ENCODE measurements around the gene INPP1. TPM values are rescaled to one million over a fixed set of nuclear protein-coding genes. Genes with fewer than 3 reads are reported as not detected.

Gene INPP1
- total RNA-seq, 1 experiment from 2014 or later = 4.3 TPM

GRCh38 chr2:190343089-190343535 lies 277 bp upstream of the INPP1 start:
- Mint-ChIP-seq H3K27ac (no peak overlapping the region), H3K36me3 (ENCODE audit: insufficient read depth in 1 of 3, low read depth in 3 of 3) (peaks cover 0 to 1% (median 0%) of the 10 kb centered on the region in 3 experiments; a peak in 1 of 7 replicates), H3K4me1 (peaks cover 15 to 18% of the 10 kb centered on the region in 2 experiments), H3K4me3 (peak overlapping the region; percentile 72 to 84), H3K27me3 (ENCODE audit: low read depth) (peaks cover 20% of the 10 kb centered on the region), H3K9me3 (no peaks in the 10 kb centered on the region; a peak in 1 of 5 replicates)
- H2AK5ac ChIP-seq (ENCODE audit: insufficient read length, low read length) = no peak overlapping the region
- WGBS (ENCODE audit: extremely low coverage, insufficient read length, low lambda C conversion rate) = no CpG with 5 or more reads among the region's 10 CpGs
- H3K27me3 ChIP-seq (ENCODE audit: insufficient read depth, low read length) = no peaks in the 10 kb centered on the region
- H2BK120ac ChIP-seq (ENCODE audit: low read depth, low read length, poor library complexity, severe bottlenecking) = no peak overlapping the region
- no peak overlapping the region for H4K8ac ChIP-seq (replicated peaks; ENCODE audit: insufficient read length, low read depth, low read length)
- no peaks in the 10 kb centered on the region for H4K20me1 ChIP-seq (ENCODE audit: control insufficient read depth, insufficient read depth, insufficient read length)
- no peak overlapping the region for H3K18ac ChIP-seq (ENCODE audit: insufficient read length, low read depth, low read length)
- H2BK15ac ChIP-seq (ENCODE audit: low read depth, low read length) = no peak overlapping the region
- H3T11ph ChIP-seq (ENCODE audit: low read length) = no peak overlapping the region
- H3K79me2 ChIP-seq (ENCODE audit: insufficient read depth, low read length) = no peaks in the 10 kb centered on the region
- no peak overlapping the region for H3K14ac ChIP-seq (ENCODE audit: insufficient read depth, low read length)
- no peak overlapping the region for H3K27ac ChIP-seq (ENCODE audit: insufficient read length, low read depth, low read length)
- no peaks in the 10 kb centered on the region for H3K9me3 ChIP-seq (ENCODE audit: control insufficient read depth, low read depth, low read length)
- peaks cover 2% of the 10 kb centered on the region; the same call in 1 of the 2 replicates for H3K4me1 ChIP-seq (ENCODE audit: insufficient read depth, low read length)
- H3K9ac ChIP-seq (ENCODE audit: extremely low read depth, insufficient read length, low read length) = no peak overlapping the region
- H3K23ac ChIP-seq (ENCODE audit: insufficient read length, low read depth, low read length) = no peak overlapping the region
- H4K5ac ChIP-seq (ENCODE audit: insufficient read length, low read depth, low read length) = no peak overlapping the region
- peak overlapping the region; percentile 38 for H3K4me2 ChIP-seq (ENCODE audit: insufficient read depth, insufficient read length, low read length)
- peak; percentile 45 for DNase-seq
- no peak overlapping the region for H2BK12ac ChIP-seq (ENCODE audit: insufficient read length, low read depth, low read length)
- TF ChIP-seq CTCF (conservative IDR thresholded peaks at IDR 0.05) = no peak
- H3K23me2 ChIP-seq (ENCODE audit: insufficient read length, low read depth, low read length, poor library complexity, severe bottlenecking) = peaks cover 6% of the 10 kb centered on the region
- no peak overlapping the region for H2AFZ ChIP-seq (ENCODE audit: low read length)
- H4K91ac ChIP-seq (ENCODE audit: insufficient read length, low read depth, low read length) = no peak overlapping the region
- no peak overlapping the region for H3K4ac ChIP-seq (ENCODE audit: low read depth, low read length)
- H3K79me1 ChIP-seq (ENCODE audit: insufficient read depth, low read depth, low read length, poor library complexity, severe bottlenecking) = no peaks in the 10 kb centered on the region
- no peak overlapping the region for H2BK5ac ChIP-seq (ENCODE audit: insufficient read length, low read length)
- no peak overlapping the region for H3K56ac ChIP-seq (ENCODE audit: insufficient read length, low read depth, low read length)
- H2BK20ac ChIP-seq (ENCODE audit: low read depth, low read length, poor library complexity, severe bottlenecking) = no peak overlapping the region

Data from H9 (cell line).